IMR-90 (cell line): ENCODE measurements around the gene RNGTT. TPM values are rescaled to one million over a fixed set of nuclear protein-coding genes. Genes with fewer than 3 reads are reported as not detected.

Experiments
- ATAC-seq: fragments of 200-7000 bp; cut with Tn5 transposase; 2 replicates; pipeline ENCODE4 v1.9.1; 2020; ENCODE audit warnings: low read depth, mild to moderate bottlenecking, moderate library complexity
- BruUV-seq: library from RNA; stranded (reverse); fragments of 400-500 nt; replicated peaks from 2 replicates; lab custom pipeline; 2021; lab: Mats Ljungman, UMichigan
- CTCF ChIA-PET: fragments of 300-600 bp; formaldehyde crosslinking; extraction: SDS; loops from one replicate; lab custom pipeline; 2021; ENCODE audit warnings: antibody characterized with exemption; lab: Yijun Ruan, JAX
- POLR2A ChIA-PET: fragments of 300-600 bp; sonication (Branson Sonifier 250); formaldehyde crosslinking; loops from one replicate; lab custom pipeline; 2022; ENCODE audit warnings: antibody characterized with exemption; ENCODE audit not compliant: unreplicated experiment; lab: Charles Lee
- DNase-seq: peaks from one replicate; pipeline ENCODE4 v3.0.0; 2013
- H2AFZ ChIP-seq: replicated peaks from 2 replicates; pipeline ENCODE3; 2013; ENCODE audit warnings: low read length, mild to moderate bottlenecking; ENCODE audit not compliant: poor library complexity
- H2AK5ac ChIP-seq: 2 replicates; pipeline ENCODE4 v1.6.1; 2013; ENCODE audit warnings: low read depth, low read length, inconsistent platforms
- H2AK9ac ChIP-seq: replicated peaks from 2 replicates; pipeline ENCODE3; 2013; ENCODE audit warnings: mild to moderate bottlenecking, low read depth, low read length, moderate library complexity; ENCODE audit not compliant: poor library complexity
- H2BK120ac ChIP-seq: 2 replicates; pipeline ENCODE4 v1.6.1; 2013; ENCODE audit warnings: low read depth, low read length, inconsistent platforms
- H2BK15ac ChIP-seq: 3 replicates; pipeline ENCODE4 v1.6.1; 2013; ENCODE audit warnings: low read depth, low read length, inconsistent platforms
- H2BK20ac ChIP-seq: 2 replicates; pipeline ENCODE4 v1.6.1; 2013; ENCODE audit warnings: low read depth, mild to moderate bottlenecking, inconsistent platforms, low read length, moderate library complexity
- H2BK5ac ChIP-seq: 2 replicates; pipeline ENCODE4 v1.6.1; 2013; ENCODE audit warnings: mild to moderate bottlenecking, low read depth, low read length, inconsistent platforms; ENCODE audit not compliant: poor library complexity, severe bottlenecking
- H3K14ac ChIP-seq: replicated peaks from 2 replicates; pipeline ENCODE4 v1.6.1; 2013; ENCODE audit warnings: low read depth, low read length, inconsistent platforms
- H3K18ac ChIP-seq: 2 replicates; pipeline ENCODE4 v1.6.1; 2013; ENCODE audit warnings: low read depth, low read length, control low read depth
- H3K23ac ChIP-seq: 2 replicates; pipeline ENCODE4 v1.6.1; 2013; ENCODE audit warnings: low read depth, low read length, inconsistent platforms
- H3K27ac ChIP-seq: 2 replicates; pipeline ENCODE4 v1.5.1; 2013; ENCODE audit warnings: mild to moderate bottlenecking, control low read depth, low read length; ENCODE audit not compliant: insufficient read depth
- H3K27me3 ChIP-seq: 2 replicates; pipeline ENCODE4 v1.6.1; 2013; ENCODE audit warnings: low read length; ENCODE audit not compliant: control insufficient read depth, insufficient read depth
- H3K36me3 ChIP-seq: 2 replicates; pipeline ENCODE4 v1.6.1; 2013; ENCODE audit warnings: low read length, mixed read lengths; ENCODE audit not compliant: control insufficient read depth, insufficient read depth
- H3K4ac ChIP-seq: 2 replicates; pipeline ENCODE4 v1.6.1; 2013; ENCODE audit warnings: low read depth, low read length, inconsistent platforms
- H3K4me1 ChIP-seq: 2 replicates; pipeline ENCODE4 v1.6.1; 2013; ENCODE audit warnings: low read length, mixed read lengths; ENCODE audit not compliant: control insufficient read depth, insufficient read depth
- H3K4me2 ChIP-seq: 2 replicates; pipeline ENCODE4 v1.6.1; 2013; ENCODE audit warnings: low read depth, mild to moderate bottlenecking, control low read depth, low read length, moderate library complexity
- H3K4me3 ChIP-seq: 2 replicates; pipeline ENCODE4 v1.5.1; 2013; ENCODE audit warnings: low read depth, mild to moderate bottlenecking, control low read depth, low read length, moderate library complexity; ENCODE audit not compliant: insufficient read depth
- H3K56ac ChIP-seq: 2 replicates; pipeline ENCODE4 v1.6.1; 2013; ENCODE audit warnings: low read length, inconsistent platforms; ENCODE audit not compliant: insufficient read depth; ENCODE audit errors: extremely low read depth
- H3K79me1 ChIP-seq, 2 experiments: 2 replicates each; pipeline ENCODE4 v1.6.1; 2013; ENCODE audit warnings: low read length in 2 of 2, inconsistent platforms in 1 of 2, low read depth in 1 of 2
- H3K9ac ChIP-seq: 2 replicates; pipeline ENCODE4 v1.6.1; 2013; ENCODE audit warnings: low read depth, low read length, control low read depth
- H3K9me1 ChIP-seq: 2 replicates; pipeline ENCODE4 v1.6.1; 2013; ENCODE audit warnings: low read length, inconsistent platforms; ENCODE audit not compliant: insufficient read depth
- H3K9me3 ChIP-seq: 2 replicates; pipeline ENCODE4 v1.6.1; 2013; ENCODE audit warnings: low read length; ENCODE audit not compliant: control insufficient read depth, insufficient read depth
- H4K20me1 ChIP-seq: 2 replicates; pipeline ENCODE4 v1.6.1; 2013; ENCODE audit warnings: low read length, inconsistent platforms; ENCODE audit not compliant: insufficient read depth
- H4K5ac ChIP-seq: 2 replicates; pipeline ENCODE4 v1.6.1; 2013; ENCODE audit warnings: mild to moderate bottlenecking, low read depth, low read length, control low read depth
- H4K8ac ChIP-seq, 2 experiments: 2 replicates each; pipeline ENCODE4 v1.6.1; 2013; ENCODE audit warnings: low read depth in 2 of 2, low read length in 2 of 2, control low read depth in 1 of 2, inconsistent platforms in 1 of 2
- H4K91ac ChIP-seq: 2 replicates; pipeline ENCODE4 v1.6.1; 2013; ENCODE audit warnings: low read depth, low read length, inconsistent platforms; ENCODE audit not compliant: insufficient read depth
- MAFK ChIP-seq: IDR thresholded peaks from 2 replicates; pipeline ENCODE4 v1.6.1; 2012; ENCODE audit warnings: low read depth, low read length, improper control_type of control experiment
- MAZ ChIP-seq: IDR thresholded peaks from 2 replicates; pipeline ENCODE4 v1.6.1; 2012; ENCODE audit warnings: low read depth, mild to moderate bottlenecking, low read length, improper control_type of control experiment, moderate library complexity, borderline replicate concordance
- RAD21 ChIP-seq: IDR thresholded peaks from 2 replicates; pipeline ENCODE4 v1.6.1; 2012; ENCODE audit warnings: low read length, improper control_type of control experiment
- RCOR1 ChIP-seq: IDR thresholded peaks from 2 replicates; pipeline ENCODE4 v1.6.1; 2012; ENCODE audit warnings: mild to moderate bottlenecking, low read length, improper control_type of control experiment; ENCODE audit not compliant: insufficient replicate concordance
- SMC3 ChIP-seq: fragments of 150-350 bp; IDR thresholded peaks from 2 replicates; pipeline ENCODE4 v1.6.1; 2016; ENCODE audit warnings: low read depth, mild to moderate bottlenecking, antibody characterized with exemption, low read length, moderate library complexity
- WGBS, 2 experiments: methylation state at CpG; one replicate each; pipeline versions ENCODE4 v1.1.5 to v1.1.7; 2013; ENCODE audit warnings: missing lambda C conversion rate in 2 of 2; ENCODE audit not compliant: insufficient read length in 1 of 2; ENCODE audit errors: extremely low coverage in 2 of 2; 5-methylcytosine and 5-hydroxymethylcytosine counted together
- dilution Hi-C: fragments of 300-500 bp; cut with HindIII; formaldehyde crosslinking; loops from one replicate; pipeline ENCODE4 v1.14.3; 2018; ENCODE audit warnings: low sequenced_read_pairs; ENCODE audit not compliant: unreplicated experiment
- in situ Hi-C: fragments of 300-500 bp; cut with MboI; formaldehyde crosslinking; loops from 3 replicates; pipeline ENCODE4 v1.14.3; 2019; ENCODE audit warnings: low sequenced_read_pairs, inconsistent platforms, mixed read lengths
- intact Hi-C: fragments of 100-400 bp; cut with micrococcal nuclease; formaldehyde crosslinking; loops from 2 replicates; pipeline ENCODE4 v1.10.0; 2022
- polyA plus RNA-seq, 3 experiments: library from polyadenylated mRNA; depleted of rRNA; stranded (reverse); fragments of >200 nt; gene quantifications; 2 replicates each; pipeline ENCODE4 v1.2.3, GENCODE V29; 2012; ENCODE audit warnings: low replicate concordance in 1 of 3
- total RNA-seq: library from RNA; depleted of rRNA; stranded (reverse); fragments of >200 nt; gene quantifications from 2 replicates; pipeline ENCODE4 v1.2.3, GENCODE V29; 2012

RNGTT gene
- total and polyA plus RNA-seq, 2 of the 4 experiments (the other 2 are of a cell fraction): 5.4 to 21.7 TPM

GRCh38 chr6:88945415-88946008 lies 17.9 kb downstream of the RNGTT start:
- ATAC-seq: no peak
- WGBS, 2 experiments: no CpG with 5 or more reads among the region's 7 CpGs
- no peak for DNase-seq
- dilution Hi-C loops (no loop called here), in situ Hi-C loops (no loop called here), intact Hi-C loops (no loop called here)
- no peak overlapping the region for H2AK5ac ChIP-seq
- H3K14ac ChIP-seq: no peak overlapping the region
- no peak overlapping the region for H2BK5ac ChIP-seq
- H3K4me2 ChIP-seq: no peak overlapping the region
- no peak overlapping the region for H2BK20ac ChIP-seq
- H3K4me1 ChIP-seq: no peaks in the 10 kb centered on the region
- H3K79me1 ChIP-seq: peaks cover 9 to 14% of the 10 kb centered on the region in 2 experiments
- H2BK120ac ChIP-seq: no peak overlapping the region
- H2BK15ac ChIP-seq: no peak overlapping the region
- no TSS peak for BruUV-seq
- TF ChIP-seq RAD21: no peak
- no peak for TF ChIP-seq MAFK
- no peak for TF ChIP-seq MAZ
- no peak for TF ChIP-seq SMC3
- TF ChIP-seq RCOR1: no peak
- no peaks in the 10 kb centered on the region for H4K20me1 ChIP-seq
- H3K27ac ChIP-seq: no peak overlapping the region
- CTCF ChIA-PET: no interaction called here
- no peak overlapping the region for H3K18ac ChIP-seq
- H4K8ac ChIP-seq: no peak overlapping the region
- POLR2A ChIA-PET: no interaction called here
- H3K9me1 ChIP-seq: no peaks in the 10 kb centered on the region; the same call in 1 of the 2 replicates
- H2AFZ ChIP-seq: no peak overlapping the region
- H3K4ac ChIP-seq: no peak overlapping the region
- no peaks in the 10 kb centered on the region for H3K9me3 ChIP-seq
- no peak overlapping the region for H4K5ac ChIP-seq
- no peak overlapping the region for H3K23ac ChIP-seq
- H3K56ac ChIP-seq: no peak overlapping the region
- no peaks in the 10 kb centered on the region for H3K36me3 ChIP-seq
- no peak overlapping the region for H2AK9ac ChIP-seq
- H4K91ac ChIP-seq: no peak overlapping the region
- no peaks in the 10 kb centered on the region for H3K27me3 ChIP-seq
- H3K9ac ChIP-seq: no peak overlapping the region
- H3K4me3 ChIP-seq: no peak overlapping the region
